GM18505 (cell line): ENCODE measurements around the gene ANO1.

Source experiments
- ATAC-seq: cut with Tn5 transposase; IDR thresholded peaks from one replicate; pipeline ENCODE4 v1.9.1; 2021; ENCODE audit not compliant: unreplicated experiment
- POLR2A ChIP-seq: IDR thresholded peaks from 4 replicates; pipeline ENCODE4 v1.6.1; 2011; ENCODE audit warnings: borderline replicate concordance; ENCODE audit not compliant: insufficient read depth, insufficient read length; ENCODE audit errors: extremely low read depth

The ANO1 gene

GRCh38 chr11:70126494-70126893 lies 48.4 kb downstream of the ANO1 start:
- no peak for ATAC-seq

GRCh38 chr11:70127653-70128434 lies 49.7 kb downstream of the ANO1 start:
- no peak for ATAC-seq
- no peak for TF ChIP-seq POLR2A

More at GRCh38 chr11:70126494-70126893, 48.4 kb downstream of the ANO1 start:
- no peak for TF ChIP-seq POLR2A

- TF ChIP-seq POLR2A = no peak
- ATAC-seq = no peak
These were observed 50.4 kb downstream of the ANO1 start for GRCh38 chr11:70128435-70128906.

- no peak for ATAC-seq
- TF ChIP-seq POLR2A = no peak
These were observed 51.0 kb downstream of the ANO1 start for GRCh38 chr11:70129051-70129592.

- TF ChIP-seq POLR2A = no peak
- ATAC-seq = no peak
These were observed 52.5 kb downstream of the ANO1 start for GRCh38 chr11:70130636-70131035.

GRCh38 chr11:70131606-70132190 lies 53.6 kb downstream of the ANO1 start:
- ATAC-seq = no peak
- no peak for TF ChIP-seq POLR2A

- ATAC-seq = no peak
- TF ChIP-seq POLR2A = no peak
These were observed 54.5 kb downstream of the ANO1 start for GRCh38 chr11:70132641-70133040.

- no peak for ATAC-seq
- TF ChIP-seq POLR2A = no peak
These were observed 55.7 kb downstream of the ANO1 start for GRCh38 chr11:70133771-70134335.

GRCh38 chr11:70134490-70134889 lies 56.4 kb downstream of the ANO1 start:
- no peak for ATAC-seq
- TF ChIP-seq POLR2A = no peak

GRCh38 chr11:70135142-70135541 lies 57.0 kb downstream of the ANO1 start:
- no peak for TF ChIP-seq POLR2A
- no peak for ATAC-seq

- TF ChIP-seq POLR2A = no peak
- ATAC-seq = no peak
These were observed 57.5 kb downstream of the ANO1 start for GRCh38 chr11:70135625-70136059.

- no peak for TF ChIP-seq POLR2A
- no peak for ATAC-seq
These were observed 59.3 kb downstream of the ANO1 start for GRCh38 chr11:70137383-70137782.

GRCh38 chr11:70138403-70138802 lies 60.3 kb downstream of the ANO1 start:
- no peak for TF ChIP-seq POLR2A
- no peak for ATAC-seq

- TF ChIP-seq POLR2A = no peak
These were observed 61.8 kb downstream of the ANO1 start for GRCh38 chr11:70139785-70140410.

More at GRCh38 chr11:70139785-70140410, 61.8 kb downstream of the ANO1 start:
- ATAC-seq = no peak
